ENCODE results near the gene DDX47.

DNA sequence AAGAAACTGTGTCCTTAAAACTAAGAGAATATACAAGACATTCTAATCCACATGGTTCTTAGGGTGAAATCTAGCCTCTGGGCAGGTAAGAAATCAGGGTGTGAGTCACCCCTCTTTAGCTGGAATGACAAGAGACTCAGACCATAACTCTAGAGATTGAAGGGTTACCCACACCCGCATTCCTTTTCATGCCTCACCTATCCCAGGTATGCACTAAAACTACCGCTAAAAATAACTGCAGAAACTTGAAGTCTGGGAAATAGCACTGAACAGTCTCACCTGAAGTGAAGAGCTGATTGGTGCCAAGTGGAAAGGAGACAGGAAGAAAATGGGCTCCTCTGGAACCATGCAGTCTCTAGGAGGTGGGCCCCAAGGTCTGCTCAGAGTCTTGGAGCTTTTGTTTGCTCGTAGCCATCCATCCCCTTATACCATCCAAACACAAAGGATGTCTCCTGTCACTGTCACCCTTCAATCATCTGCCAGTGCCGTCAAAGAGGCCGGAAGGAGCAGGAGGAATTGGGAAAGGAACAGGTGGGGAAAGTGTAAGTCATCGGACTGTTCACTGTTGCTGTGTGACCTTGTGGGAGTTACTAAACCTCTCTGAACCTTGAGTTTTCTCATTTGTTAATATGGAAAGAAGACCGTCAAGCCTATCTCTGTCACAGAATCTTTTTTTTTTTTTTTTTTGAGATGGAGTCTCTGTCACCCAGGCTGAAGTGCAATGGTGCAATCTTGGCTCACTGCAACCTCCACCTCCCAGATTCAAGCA, 22.4 kb downstream of the DDX47 start:
- TF ChIP-seq, protein P1, sequence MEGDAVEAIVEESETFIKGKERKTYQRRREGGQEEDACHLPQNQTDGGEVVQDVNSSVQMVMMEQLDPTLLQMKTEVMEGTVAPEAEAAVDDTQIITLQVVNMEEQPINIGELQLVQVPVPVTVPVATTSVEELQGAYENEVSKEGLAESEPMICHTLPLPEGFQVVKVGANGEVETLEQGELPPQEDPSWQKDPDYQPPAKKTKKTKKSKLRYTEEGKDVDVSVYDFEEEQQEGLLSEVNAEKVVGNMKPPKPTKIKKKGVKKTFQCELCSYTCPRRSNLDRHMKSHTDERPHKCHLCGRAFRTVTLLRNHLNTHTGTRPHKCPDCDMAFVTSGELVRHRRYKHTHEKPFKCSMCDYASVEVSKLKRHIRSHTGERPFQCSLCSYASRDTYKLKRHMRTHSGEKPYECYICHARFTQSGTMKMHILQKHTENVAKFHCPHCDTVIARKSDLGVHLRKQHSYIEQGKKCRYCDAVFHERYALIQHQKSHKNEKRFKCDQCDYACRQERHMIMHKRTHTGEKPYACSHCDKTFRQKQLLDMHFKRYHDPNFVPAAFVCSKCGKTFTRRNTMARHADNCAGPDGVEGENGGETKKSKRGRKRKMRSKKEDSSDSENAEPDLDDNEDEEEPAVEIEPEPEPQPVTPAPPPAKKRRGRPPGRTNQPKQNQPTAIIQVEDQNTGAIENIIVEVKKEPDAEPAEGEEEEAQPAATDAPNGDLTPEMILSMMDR (IDR thresholded peaks at IDR 0.05) = no peak
- TF ChIP-seq EP300 (IDR thresholded peaks at IDR 0.05) (peak; percentile 43 to 99 (median 88)), POLR2A (IDR thresholded peaks at IDR 0.05) (no peak), POLR2AphosphoS5 (IDR thresholded peaks at IDR 0.05) (peak; percentile 34 to 50)
